Duodenal mucosa (tissue), 2 donors: ENCODE data around the gene ZNF586.
"Not testable (repeated sequence)": the region's sequence is repeated elsewhere in the genome, so short reads cannot be mapped to it uniquely, and the experiment has no call there.

Experiments used
- H3K27ac ChIP-seq: one replicate; pipeline ENCODE4 v1.7.0; 2013; ENCODE audit warnings: low read depth, low read length
- H3K27me3 ChIP-seq, 2 donors: one replicate each; pipeline ENCODE4 v1.7.0; 2013; ENCODE audit warnings: low read length in 2 of 2, control low read depth in 1 of 2; ENCODE audit not compliant: insufficient read depth in 2 of 2, control insufficient read depth in 1 of 2
- H3K36me3 ChIP-seq, 2 donors: one replicate each; pipeline ENCODE4 v1.7.0; 2013; ENCODE audit warnings: low read length in 2 of 2, control low read depth in 1 of 2; ENCODE audit not compliant: insufficient read depth in 2 of 2, control insufficient read depth in 1 of 2
- H3K4me1 ChIP-seq, 2 donors: one replicate each; pipeline ENCODE4 v1.7.0; 2013; ENCODE audit warnings: low read length in 2 of 2, control low read depth in 1 of 2; ENCODE audit not compliant: insufficient read depth in 2 of 2, control insufficient read depth in 1 of 2
- H3K4me3 ChIP-seq, 2 donors: one replicate each; pipeline ENCODE4 v1.7.0; 2013; ENCODE audit warnings: low read length in 2 of 2, low read depth in 1 of 2
- H3K9ac ChIP-seq, 2 donors: one replicate each; pipeline ENCODE4 v1.7.0; 2013; ENCODE audit warnings: low read length in 2 of 2, low read depth in 1 of 2
- H3K9me3 ChIP-seq, 2 donors: one replicate each; pipeline ENCODE4 v1.7.0; 2013; ENCODE audit warnings: low read length in 2 of 2, control low read depth in 1 of 2; ENCODE audit not compliant: control insufficient read depth in 1 of 2

The ZNF586 gene

DNA sequence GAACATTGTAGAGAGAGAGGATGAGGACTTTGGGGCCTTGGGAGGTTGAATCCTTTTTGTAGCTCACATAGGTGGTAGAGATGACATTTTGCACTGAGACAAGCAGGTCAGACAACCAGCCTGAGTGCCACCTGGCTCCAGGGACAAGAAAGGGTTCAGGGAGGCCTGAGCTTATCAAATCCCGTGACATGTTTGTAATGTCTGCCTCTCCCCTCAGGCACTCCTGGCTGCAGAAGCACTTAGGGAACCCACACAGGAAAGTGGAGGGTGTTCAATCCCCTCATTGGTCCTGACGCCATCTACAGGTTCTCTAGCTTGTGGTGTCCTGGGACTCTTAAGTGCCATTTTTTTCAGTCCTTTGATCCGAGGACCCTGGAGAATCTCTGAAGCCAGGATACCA is 51.6 kb downstream of the ZNF586 start:
- H3K36me3 ChIP-seq, result peaks cover 0 to 10% of the 10 kb centered on the region in 2 donors
- H3K4me1 ChIP-seq, result peaks cover 5 to 35% of the 10 kb centered on the region in 2 donors
- not testable (repeated sequence) for H3K9me3 ChIP-seq, H3K27me3 ChIP-seq, H3K27ac ChIP-seq
- H3K9ac ChIP-seq, result peak overlapping the region; percentile 80 to 99
- H3K4me3 ChIP-seq, result peak overlapping the region; percentile 94 to 100

DNA sequence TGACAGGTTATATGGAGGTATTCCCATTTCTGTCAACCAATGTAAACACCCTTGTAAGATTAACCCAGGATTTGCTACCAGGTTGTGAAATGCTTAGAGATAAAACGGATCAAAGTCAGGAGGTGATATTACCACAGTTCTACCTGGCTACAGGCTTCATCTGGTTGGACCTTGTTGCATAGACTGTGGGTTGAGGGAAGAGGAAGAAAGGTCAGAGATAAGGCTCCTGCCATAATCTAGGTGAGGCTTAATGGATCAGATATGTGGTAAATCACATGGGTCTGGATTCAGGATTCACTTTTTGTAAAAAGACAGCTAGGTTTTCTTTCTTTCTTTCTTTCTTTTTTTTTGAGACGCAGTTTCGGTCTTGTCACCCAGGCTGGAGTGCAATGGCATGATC is 52.0 kb downstream of the ZNF586 start:
- Histone ChIP-seq H3K4me1 (peaks cover 5 to 35% of the 10 kb centered on the region in 2 donors), H3K36me3 (peaks cover 0 to 10% of the 10 kb centered on the region in 2 donors)
- H3K27ac ChIP-seq, H3K9me3 ChIP-seq, H3K27me3 ChIP-seq, H3K9ac ChIP-seq, H3K4me3 ChIP-seq: not testable (repeated sequence)

DNA sequence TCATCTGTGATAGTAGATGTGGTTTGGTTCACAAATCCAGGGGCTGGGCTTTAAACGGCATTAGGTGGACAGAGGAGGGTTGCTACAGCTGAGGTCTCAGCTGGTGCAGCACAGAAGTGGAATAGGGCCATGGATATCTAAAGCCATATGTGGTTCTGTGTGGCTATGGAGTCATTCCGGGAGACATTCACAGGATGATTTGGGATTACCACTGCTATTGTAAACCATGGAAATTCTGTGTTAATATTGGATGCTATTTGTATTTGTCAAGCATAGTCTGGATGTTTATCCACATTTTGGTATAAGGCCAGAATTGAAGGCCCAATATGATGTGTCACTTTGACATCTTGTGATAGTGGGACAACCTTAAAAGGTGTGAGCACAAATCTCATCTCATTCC is 53.7 kb downstream of the ZNF586 start:
- H3K4me3 ChIP-seq, H3K27ac ChIP-seq, H3K9ac ChIP-seq, H3K9me3 ChIP-seq, H3K27me3 ChIP-seq: not testable (repeated sequence)
- Histone ChIP-seq H3K36me3 (peaks cover 0 to 10% of the 10 kb centered on the region in 2 donors), H3K4me1 (peaks cover 5 to 35% of the 10 kb centered on the region in 2 donors)

DNA sequence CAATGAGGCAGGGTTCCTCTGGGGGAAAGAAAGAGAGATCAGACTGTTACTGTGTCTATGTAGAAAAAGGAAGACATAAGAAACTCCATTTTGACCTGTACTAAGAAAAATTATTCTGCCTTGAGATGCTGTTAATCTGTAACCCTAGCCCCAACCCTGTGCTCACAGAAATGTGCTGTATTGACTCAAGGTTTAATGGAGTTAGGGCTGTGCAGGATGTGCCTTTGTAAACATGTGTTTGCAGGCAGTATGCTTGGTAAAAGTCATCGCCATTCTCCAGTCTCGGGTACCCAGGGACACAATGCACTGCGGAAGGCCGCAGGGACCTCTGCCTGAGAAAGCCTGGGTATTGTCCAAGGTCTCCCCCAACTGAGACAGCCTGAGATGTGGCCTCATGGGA is 54.1 kb downstream of the ZNF586 start:
- Histone ChIP-seq H3K4me1 (peaks cover 5 to 35% of the 10 kb centered on the region in 2 donors), H3K36me3 (peaks cover 0 to 10% of the 10 kb centered on the region in 2 donors)
- not testable (repeated sequence) for H3K4me3 ChIP-seq, H3K9ac ChIP-seq, H3K9me3 ChIP-seq, H3K27me3 ChIP-seq, H3K27ac ChIP-seq

DNA sequence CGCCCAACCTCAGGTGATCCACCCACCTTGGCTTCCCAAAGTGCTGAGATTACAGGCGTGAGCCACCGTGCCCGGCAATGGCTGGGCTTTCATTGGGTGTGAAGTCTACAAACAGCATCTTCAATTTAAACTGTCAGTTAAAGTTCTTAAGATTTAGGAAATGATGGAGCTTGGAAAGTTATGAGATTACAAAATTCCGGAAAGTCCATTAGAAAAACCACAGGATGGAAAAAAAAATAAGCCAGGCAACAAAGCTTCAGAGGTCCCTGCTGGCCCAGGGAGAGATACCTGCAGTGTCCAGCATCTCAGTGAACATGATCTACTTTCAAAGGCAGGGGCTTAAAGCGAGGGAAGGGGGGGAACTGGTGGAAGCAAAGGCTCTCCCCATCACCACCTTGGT is 56.0 kb downstream of the ZNF586 start:
- Histone ChIP-seq H3K9ac (no peak overlapping the region), H3K4me3 (no peak overlapping the region), H3K9me3 (no peaks in the 10 kb centered on the region), H3K27ac (no peak overlapping the region), H3K36me3 (peaks cover 0 to 15% of the 10 kb centered on the region in 2 donors), H3K4me1 (peaks cover 5 to 26% of the 10 kb centered on the region in 2 donors), H3K27me3 (no peaks in the 10 kb centered on the region)

DNA sequence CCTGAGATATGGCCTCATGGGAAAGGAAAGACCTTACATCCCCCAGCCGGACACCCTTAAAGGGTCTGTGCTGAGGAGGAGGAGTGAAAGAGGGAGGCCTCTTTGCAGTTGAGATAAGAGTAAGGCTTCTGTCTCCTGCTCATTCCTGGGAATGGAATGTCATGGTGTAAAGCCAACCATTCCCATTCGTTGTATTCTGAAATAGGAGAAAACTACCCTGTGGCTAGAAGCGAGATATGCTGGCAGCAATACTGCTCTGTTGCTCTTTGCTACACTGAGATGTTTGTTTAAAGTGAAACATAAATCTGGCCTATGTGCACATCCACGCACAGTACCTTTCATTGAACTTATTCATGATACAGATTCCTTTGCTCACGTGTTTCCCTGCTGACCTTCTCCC is 59.8 kb downstream of the ZNF586 start:
- no peaks in the 10 kb centered on the region for H3K27me3 ChIP-seq
- H3K36me3 ChIP-seq, result peaks cover 0 to 5% of the 10 kb centered on the region in 2 donors
- no peak overlapping the region for H3K4me3 ChIP-seq
- H3K9me3 ChIP-seq, result no peaks in the 10 kb centered on the region
- no peak overlapping the region for H3K9ac ChIP-seq
- no peak overlapping the region for H3K27ac ChIP-seq
- peaks cover 0 to 2% of the 10 kb centered on the region in 2 donors for H3K4me1 ChIP-seq

DNA sequence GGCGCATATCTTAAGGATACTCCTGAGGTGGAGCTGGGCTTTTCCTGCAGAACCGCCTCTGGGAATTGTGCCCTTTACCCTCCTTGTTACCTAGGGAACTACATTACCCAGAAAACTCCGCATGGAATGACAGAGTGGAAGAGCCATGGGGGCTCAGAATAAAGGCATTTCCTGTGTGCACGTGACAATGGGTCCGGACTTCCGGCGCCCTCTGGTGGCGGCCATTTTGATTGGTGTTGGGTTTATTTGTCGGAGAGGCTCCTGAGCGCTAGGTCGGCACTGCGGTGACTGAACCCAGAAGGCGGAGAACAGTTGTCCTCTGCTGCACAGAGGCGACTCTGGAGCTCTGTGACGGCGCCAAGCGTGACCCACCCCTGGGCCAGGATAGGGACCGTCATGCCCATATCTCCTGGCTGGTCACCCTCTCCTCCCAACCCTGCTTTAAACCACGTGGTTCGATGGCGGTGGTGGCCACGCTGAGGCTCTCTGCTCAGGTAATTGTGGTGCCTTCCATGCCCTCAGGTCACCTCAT is 60.7 kb downstream of the ZNF586 start, which contains the start of gene ZNF587B:
ZNF587B (plus strand) TSS at position 229 of the 532 bp plus-strand sequence; CDS start at position 459, 230 bp downstream.
- H3K4me1 ChIP-seq, result no peaks in the 10 kb centered on the region
- H3K4me3 ChIP-seq, result peak within 1 kb of the TSS in 1 of 2 donors; percentile 5
- no peak within 1 kb of the TSS for H3K9ac ChIP-seq
- H3K9me3 ChIP-seq, result no peaks in the 10 kb centered on the region
- no peak within 1 kb of the TSS for H3K27ac ChIP-seq
- no peaks in the 10 kb centered on the region for H3K27me3 ChIP-seq
- H3K36me3 ChIP-seq, result peaks cover 0 to 5% of the 10 kb centered on the region in 2 donors
